ENCODE measurements around the gene SUPT3H. TPM values are rescaled to one million over a fixed set of nuclear protein-coding genes. Genes with fewer than 3 reads are reported as not detected.

SUPT3H gene
- polyA plus RNA-seq, 3 donors: 2.4 to 3.5 (median 2.5) TPM

DNA sequence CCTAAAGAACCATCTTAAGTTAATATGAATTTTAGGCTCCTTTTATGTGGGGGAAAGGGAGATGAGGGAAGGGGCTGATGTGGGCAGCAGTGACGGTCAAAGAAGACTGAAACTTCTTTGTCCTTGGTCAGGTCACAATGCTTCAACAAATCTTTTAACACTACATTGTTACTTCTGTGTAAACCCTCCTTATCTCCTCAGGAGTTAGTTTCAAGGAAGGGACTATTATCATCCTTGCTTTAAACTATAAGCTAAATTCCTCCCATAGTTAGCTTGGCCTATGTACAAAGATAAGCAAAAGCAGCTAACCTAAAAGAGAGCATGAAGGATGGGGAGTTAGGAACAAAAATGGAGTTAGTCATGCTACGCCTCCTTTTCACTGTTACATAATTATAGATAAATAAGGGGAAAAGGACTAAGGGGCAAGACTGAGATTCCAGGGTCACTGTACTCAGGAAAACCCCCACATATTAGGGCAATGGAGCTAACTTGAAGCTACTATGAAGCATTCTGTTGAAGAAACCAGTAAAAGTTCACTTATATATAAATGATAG lies 222.3 kb downstream of the SUPT3H start:
- Histone ChIP-seq H3K27me3 (ENCODE audit: control insufficient read depth in 2 of 2, insufficient read depth in 2 of 2, low read length in 2 of 2) (no peaks in the 10 kb centered on the region), H3K4me2 (replicated peaks; ENCODE audit: extremely low read depth, low read length, poor library complexity, severe bottlenecking) (no peak overlapping the region), H2AFZ (ENCODE audit: insufficient read depth, low read depth, low read length, poor library complexity, severe bottlenecking) (no peak overlapping the region), H3K9me3 (replicated peaks in 1 of 2; ENCODE audit: control insufficient read depth in 1 of 2, insufficient read depth in 1 of 2, low read length in 2 of 2) (no peaks in the 10 kb centered on the region), H3K4me1 (ENCODE audit: control insufficient read depth in 1 of 2, insufficient read depth in 2 of 2, low read length in 2 of 2) (no peaks in the 10 kb centered on the region), H3K27ac (ENCODE audit: low read depth in 1 of 2, low read length in 2 of 2) (no peak overlapping the region), H3K9ac (ENCODE audit: insufficient read depth, low read length, poor library complexity, severe bottlenecking) (no peak overlapping the region), H3K4me3 (replicated peaks in 1 of 3; ENCODE audit: low read depth in 2 of 3, low read length in 3 of 3) (no peak overlapping the region), H4K20me1 (ENCODE audit: insufficient read depth, low read length) (no peaks in the 10 kb centered on the region), H3K36me3 (replicated peaks in 1 of 2; ENCODE audit: control insufficient read depth in 1 of 2, insufficient read depth in 2 of 2, low read length in 2 of 2) (no peaks in the 10 kb centered on the region), H3K79me2 (ENCODE audit: insufficient read depth, low read length) (no peaks in the 10 kb centered on the region)
- H3K36me3 Mint-ChIP-seq: no peaks in the 10 kb centered on the region
- peaks cover 0 to 3% (median 0%) of the 10 kb centered on the region in 7 donors for H3K9me3 Mint-ChIP-seq
- no peaks in the 10 kb centered on the region for H3K27me3 Mint-ChIP-seq (ENCODE audit: low read depth in 3 of 3)
- no peaks in the 10 kb centered on the region for H3K4me1 Mint-ChIP-seq
- intact Hi-C loops (cut with micrococcal nuclease): no loop called here
- no peak for DNase-seq
- H3K4me3 Mint-ChIP-seq: no peak overlapping the region
- TF ChIP-seq, protein P1, sequence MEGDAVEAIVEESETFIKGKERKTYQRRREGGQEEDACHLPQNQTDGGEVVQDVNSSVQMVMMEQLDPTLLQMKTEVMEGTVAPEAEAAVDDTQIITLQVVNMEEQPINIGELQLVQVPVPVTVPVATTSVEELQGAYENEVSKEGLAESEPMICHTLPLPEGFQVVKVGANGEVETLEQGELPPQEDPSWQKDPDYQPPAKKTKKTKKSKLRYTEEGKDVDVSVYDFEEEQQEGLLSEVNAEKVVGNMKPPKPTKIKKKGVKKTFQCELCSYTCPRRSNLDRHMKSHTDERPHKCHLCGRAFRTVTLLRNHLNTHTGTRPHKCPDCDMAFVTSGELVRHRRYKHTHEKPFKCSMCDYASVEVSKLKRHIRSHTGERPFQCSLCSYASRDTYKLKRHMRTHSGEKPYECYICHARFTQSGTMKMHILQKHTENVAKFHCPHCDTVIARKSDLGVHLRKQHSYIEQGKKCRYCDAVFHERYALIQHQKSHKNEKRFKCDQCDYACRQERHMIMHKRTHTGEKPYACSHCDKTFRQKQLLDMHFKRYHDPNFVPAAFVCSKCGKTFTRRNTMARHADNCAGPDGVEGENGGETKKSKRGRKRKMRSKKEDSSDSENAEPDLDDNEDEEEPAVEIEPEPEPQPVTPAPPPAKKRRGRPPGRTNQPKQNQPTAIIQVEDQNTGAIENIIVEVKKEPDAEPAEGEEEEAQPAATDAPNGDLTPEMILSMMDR (IDR thresholded peaks at IDR 0.05): no peak
- no CpG with 5 or more reads among the region's 2 CpGs for WGBS (ENCODE audit: insufficient coverage)
- H3K27ac Mint-ChIP-seq: no peak overlapping the region

DNA sequence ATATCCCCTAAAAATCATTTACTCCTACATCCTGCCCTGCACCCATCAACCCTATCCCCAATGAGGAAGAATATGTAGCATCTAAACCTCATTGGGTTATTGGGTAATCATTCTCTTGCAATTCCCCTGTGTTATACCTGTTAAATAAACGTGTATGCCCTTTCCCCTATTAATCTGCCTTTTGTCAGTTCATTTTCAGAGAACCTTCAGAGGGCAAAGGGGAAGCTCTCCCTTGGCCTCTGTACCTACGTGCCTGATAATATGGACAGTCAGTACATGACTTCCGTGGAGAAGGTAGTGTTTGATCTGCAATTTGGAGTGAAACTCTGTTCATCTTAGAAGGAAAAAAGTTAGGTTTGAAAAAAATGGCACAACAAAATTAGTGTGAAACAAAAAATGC lies 223.1 kb downstream of the SUPT3H start:
- Histone ChIP-seq H3K27ac (ENCODE audit: low read depth in 1 of 2, low read length in 2 of 2) (no peak overlapping the region), H3K36me3 (replicated peaks in 1 of 2; ENCODE audit: control insufficient read depth in 1 of 2, insufficient read depth in 2 of 2, low read length in 2 of 2) (no peaks in the 10 kb centered on the region), H3K4me2 (replicated peaks; ENCODE audit: extremely low read depth, low read length, poor library complexity, severe bottlenecking) (no peak overlapping the region), H3K9ac (ENCODE audit: insufficient read depth, low read length, poor library complexity, severe bottlenecking) (no peak overlapping the region), H3K9me3 (replicated peaks in 1 of 2; ENCODE audit: control insufficient read depth in 1 of 2, insufficient read depth in 1 of 2, low read length in 2 of 2) (no peaks in the 10 kb centered on the region), H3K27me3 (ENCODE audit: control insufficient read depth in 2 of 2, insufficient read depth in 2 of 2, low read length in 2 of 2) (no peaks in the 10 kb centered on the region), H3K4me1 (ENCODE audit: control insufficient read depth in 1 of 2, insufficient read depth in 2 of 2, low read length in 2 of 2) (no peaks in the 10 kb centered on the region), H4K20me1 (ENCODE audit: insufficient read depth, low read length) (no peaks in the 10 kb centered on the region), H3K4me3 (replicated peaks in 1 of 3; ENCODE audit: low read depth in 2 of 3, low read length in 3 of 3) (no peak overlapping the region), H2AFZ (ENCODE audit: insufficient read depth, low read depth, low read length, poor library complexity, severe bottlenecking) (no peak overlapping the region), H3K79me2 (ENCODE audit: insufficient read depth, low read length) (no peaks in the 10 kb centered on the region)
- TF ChIP-seq, protein P1 (IDR thresholded peaks at IDR 0.05): no peak
- Mint-ChIP-seq H3K27me3 (ENCODE audit: low read depth in 3 of 3) (no peaks in the 10 kb centered on the region), H3K36me3 (no peaks in the 10 kb centered on the region), H3K4me1 (no peaks in the 10 kb centered on the region), H3K9me3 (peaks cover 0 to 2% (median 0%) of the 10 kb centered on the region in 7 donors), H3K4me3 (no peak overlapping the region), H3K27ac (no peak overlapping the region)
- WGBS (ENCODE audit: insufficient coverage): 100% methylated on average over 1 of the region's 3 CpGs
- DNase-seq: no peak
- intact Hi-C loops (cut with micrococcal nuclease): no loop called here
